GM12878 (cell line): ENCODE data around the gene IFNL2.
"Not testable (repeated sequence)": the region's sequence is repeated elsewhere in the genome, so short reads cannot be mapped to it uniquely, and the experiment has no call there.

ENCODE experiments used
- ATF3 ChIP-seq: IDR thresholded peaks from 2 replicates; pipeline ENCODE4 v1.6.1; 2011; ENCODE audit warnings: low read depth, mild to moderate bottlenecking, low read length, moderate library complexity, borderline replicate concordance; ENCODE audit errors: extremely low read depth
- DPF2 ChIP-seq: fragments of 450-650 bp; IDR thresholded peaks from 2 replicates; pipeline ENCODE4 v1.6.1; 2017; ENCODE audit warnings: mild to moderate bottlenecking
- MTA2 ChIP-seq: fragments of 450-650 bp; IDR thresholded peaks from 2 replicates; pipeline ENCODE4 v1.6.1; 2016; ENCODE audit warnings: low read depth, mild to moderate bottlenecking, moderate library complexity
- PAX5 ChIP-seq: IDR thresholded peaks from 2 replicates; pipeline ENCODE4 v1.6.1; 2011; ENCODE audit warnings: low read depth, low read length, borderline replicate concordance
- ZNF217 ChIP-seq: fragments of 450-650 bp; IDR thresholded peaks from 2 replicates; pipeline ENCODE4 v1.6.1; 2017; ENCODE audit warnings: antibody characterized with exemption, mild to moderate bottlenecking
- ZNF592 ChIP-seq: fragments of 450-650 bp; IDR thresholded peaks from 2 replicates; pipeline ENCODE4 v1.6.1; 2017; ENCODE audit warnings: mild to moderate bottlenecking, moderate library complexity
- TF ChIP-seq, protein P1 (sequence below), 3 experiments: IDR thresholded peaks in 2 of 3; conservative IDR thresholded peaks in 1 of 3; 2 replicates each; pipeline ENCODE4 v1.5.1; 2011; ENCODE audit warnings: low read depth in 3 of 3, low read length in 3 of 3, mild to moderate bottlenecking in 3 of 3, control low read depth in 2 of 3, moderate library complexity in 2 of 3, inconsistent platforms in 1 of 3, mixed read lengths in 1 of 3; ENCODE audit not compliant: control insufficient read depth in 2 of 3, insufficient read depth in 1 of 3; ENCODE audit errors: extremely low read depth in 1 of 3
- TF ChIP-seq, protein P2 (sequence below): IDR thresholded peaks from 2 replicates; pipeline ENCODE4 v1.6.1; 2012; ENCODE audit warnings: low read depth, low read length, improper control_type of control experiment

- not testable (repeated sequence) for TF ChIP-seq PAX5, ZNF217, ZNF592, MTA2, DPF2, ATF3
- TF ChIP-seq, protein P1, sequence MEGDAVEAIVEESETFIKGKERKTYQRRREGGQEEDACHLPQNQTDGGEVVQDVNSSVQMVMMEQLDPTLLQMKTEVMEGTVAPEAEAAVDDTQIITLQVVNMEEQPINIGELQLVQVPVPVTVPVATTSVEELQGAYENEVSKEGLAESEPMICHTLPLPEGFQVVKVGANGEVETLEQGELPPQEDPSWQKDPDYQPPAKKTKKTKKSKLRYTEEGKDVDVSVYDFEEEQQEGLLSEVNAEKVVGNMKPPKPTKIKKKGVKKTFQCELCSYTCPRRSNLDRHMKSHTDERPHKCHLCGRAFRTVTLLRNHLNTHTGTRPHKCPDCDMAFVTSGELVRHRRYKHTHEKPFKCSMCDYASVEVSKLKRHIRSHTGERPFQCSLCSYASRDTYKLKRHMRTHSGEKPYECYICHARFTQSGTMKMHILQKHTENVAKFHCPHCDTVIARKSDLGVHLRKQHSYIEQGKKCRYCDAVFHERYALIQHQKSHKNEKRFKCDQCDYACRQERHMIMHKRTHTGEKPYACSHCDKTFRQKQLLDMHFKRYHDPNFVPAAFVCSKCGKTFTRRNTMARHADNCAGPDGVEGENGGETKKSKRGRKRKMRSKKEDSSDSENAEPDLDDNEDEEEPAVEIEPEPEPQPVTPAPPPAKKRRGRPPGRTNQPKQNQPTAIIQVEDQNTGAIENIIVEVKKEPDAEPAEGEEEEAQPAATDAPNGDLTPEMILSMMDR (IDR thresholded peaks at IDR 0.05 in 2 of 3, conservative IDR thresholded peaks at IDR 0.05 in 1 of 3; ENCODE audit: control insufficient read depth in 2 of 3, extremely low read depth in 1 of 3, insufficient read depth in 1 of 3, low read depth in 3 of 3, low read length in 3 of 3): not testable (repeated sequence)
- TF ChIP-seq, protein P2, sequence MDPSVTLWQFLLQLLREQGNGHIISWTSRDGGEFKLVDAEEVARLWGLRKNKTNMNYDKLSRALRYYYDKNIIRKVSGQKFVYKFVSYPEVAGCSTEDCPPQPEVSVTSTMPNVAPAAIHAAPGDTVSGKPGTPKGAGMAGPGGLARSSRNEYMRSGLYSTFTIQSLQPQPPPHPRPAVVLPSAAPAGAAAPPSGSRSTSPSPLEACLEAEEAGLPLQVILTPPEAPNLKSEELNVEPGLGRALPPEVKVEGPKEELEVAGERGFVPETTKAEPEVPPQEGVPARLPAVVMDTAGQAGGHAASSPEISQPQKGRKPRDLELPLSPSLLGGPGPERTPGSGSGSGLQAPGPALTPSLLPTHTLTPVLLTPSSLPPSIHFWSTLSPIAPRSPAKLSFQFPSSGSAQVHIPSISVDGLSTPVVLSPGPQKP: not testable (repeated sequence)
Measured at GRCh38 chr19:39243741-39244140, 24.5 kb upstream of the IFNL2 start.
